Measurements from ENCODE around the gene CCNH. TPM values are rescaled to one million over a fixed set of nuclear protein-coding genes. Genes with fewer than 3 reads are reported as not detected.

Gene CCNH
- total RNA-seq, 8 experiments from 2014 or later: 45.5 to 103 (median 74.3) TPM

DNA sequence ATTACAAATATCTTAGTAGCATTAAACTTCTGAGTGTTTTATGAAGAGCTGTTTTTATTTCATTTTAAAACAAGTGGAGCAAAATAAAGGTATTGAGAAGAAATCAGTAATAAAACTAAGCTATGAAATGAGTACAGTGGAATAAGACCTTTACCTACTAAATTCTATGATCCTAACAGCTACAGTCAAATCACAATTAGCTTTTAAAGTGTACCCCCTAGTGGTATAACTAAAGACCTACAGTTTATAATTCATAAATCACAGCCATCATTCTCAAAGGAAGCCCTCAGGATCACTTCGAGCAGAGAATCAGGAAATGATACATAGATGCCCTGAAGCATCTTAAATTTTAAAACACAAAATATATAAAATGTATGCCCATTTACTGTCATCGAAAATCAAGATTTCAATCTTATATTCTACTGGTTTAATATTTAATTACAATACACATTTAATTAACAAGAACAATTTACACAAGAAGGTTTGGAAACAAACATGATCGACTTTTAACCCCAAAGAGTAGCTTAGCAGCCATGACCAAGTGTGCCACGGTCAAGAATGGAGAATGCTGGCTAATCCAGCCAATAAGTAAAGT, 12.3 kb downstream of the CCNH start:
- peak in 3 of 8 experiments; percentile 58 to 77 (median 62) for ATAC-seq (replicated peaks in 6 of 8)
- no peak overlapping the region for H3K27ac ChIP-seq
- 6 to 96% (median 90%) methylated on average over 2 to 4 of the region's 4 CpGs for WGBS, 10 experiments
- no peak overlapping the region for H3K4me3 ChIP-seq
- no peaks in the 10 kb centered on the region for H3K4me1 ChIP-seq (replicated peaks in 1 of 2)
- in situ Hi-C loops (cut with MboI; ENCODE audit: low pct_unique_long_range_greater_than_20kb in 2 of 9, low sequenced_read_pairs in 9 of 9, unreplicated experiment in 9 of 9): loop anchor here in 5 of 9 experiments (25.0 kb wide), 2 partner anchors 1287 to 1312 kb away; no protein-coding TSS in a partner anchor

DNA sequence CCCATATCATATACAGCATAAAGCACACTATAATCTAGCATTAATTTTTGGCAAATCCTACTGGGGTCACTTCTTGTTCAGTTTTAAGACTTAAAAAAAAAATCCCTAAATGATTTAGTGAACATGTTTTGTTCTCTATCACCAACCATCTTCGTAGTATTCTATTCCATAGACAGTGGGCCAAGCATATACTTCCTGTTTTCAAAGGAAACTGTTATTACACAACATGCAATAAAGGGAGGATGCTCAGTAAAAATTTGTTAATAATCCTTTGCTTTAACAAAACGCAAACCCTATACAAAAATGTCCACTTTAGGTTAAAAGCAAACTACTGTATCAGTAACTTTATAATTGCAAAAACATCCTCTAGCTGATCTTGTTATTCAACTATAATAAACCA, 13.0 kb downstream of the CCNH start:
- no peak for ATAC-seq (replicated peaks in 6 of 8)
- H3K4me3 ChIP-seq: no peak overlapping the region
- WGBS, 10 experiments: 50 to 100% (median 93%) methylated on average over 1 to 2 of the region's 2 CpGs
- no peaks in the 10 kb centered on the region for H3K4me1 ChIP-seq (replicated peaks in 1 of 2)
- in situ Hi-C loops (cut with MboI; ENCODE audit: low pct_unique_long_range_greater_than_20kb in 2 of 9, low sequenced_read_pairs in 9 of 9, unreplicated experiment in 9 of 9): loop anchor here in 5 of 9 experiments (25.0 kb wide), 2 partner anchors 1288 to 1313 kb away; no protein-coding TSS in a partner anchor
- no peak overlapping the region for H3K27ac ChIP-seq

DNA sequence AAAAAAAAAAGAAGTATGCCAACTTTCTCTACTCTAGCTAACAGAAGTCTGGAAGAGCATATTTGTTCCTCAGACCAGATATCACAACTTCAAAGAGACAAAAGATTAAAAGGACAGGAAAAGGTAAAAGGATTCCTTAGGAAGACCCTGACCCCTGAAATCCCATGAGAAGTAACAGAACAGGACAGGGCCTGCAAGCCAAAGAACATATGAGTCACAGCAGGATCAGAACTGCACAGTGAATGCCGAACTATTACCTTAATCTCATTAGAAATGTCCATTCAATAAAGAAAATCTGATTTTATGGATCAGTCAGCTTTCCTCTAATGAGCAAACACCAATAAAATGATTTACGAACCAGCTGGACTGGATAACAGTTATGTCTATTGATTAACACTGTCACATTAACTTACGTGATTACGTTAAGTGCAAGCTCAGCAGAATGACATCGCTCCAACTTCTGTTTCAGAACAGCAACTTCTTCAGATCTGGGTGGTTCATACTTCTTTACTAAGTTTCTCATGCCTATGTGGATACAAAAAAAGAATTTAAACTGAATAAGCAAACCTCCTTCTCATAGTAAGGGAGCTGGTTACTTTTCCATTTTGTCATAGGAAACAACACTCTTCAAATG, 13.6 kb downstream of the CCNH start:
- Histone ChIP-seq H3K27ac (no peak overlapping the region), H3K4me1 (replicated peaks in 1 of 2) (no peaks in the 10 kb centered on the region), H3K4me3 (no peak overlapping the region)
- in situ Hi-C loops (cut with MboI; ENCODE audit: low pct_unique_long_range_greater_than_20kb in 2 of 9, low sequenced_read_pairs in 9 of 9, unreplicated experiment in 9 of 9): no loop called here
- ATAC-seq (replicated peaks in 6 of 8): no peak
- WGBS, 10 experiments: 85 to 100% (median 97%) methylated on average over 1 to 5 of the region's 5 CpGs; no CpG with 5 or more reads in 1 of the 10 experiments

DNA sequence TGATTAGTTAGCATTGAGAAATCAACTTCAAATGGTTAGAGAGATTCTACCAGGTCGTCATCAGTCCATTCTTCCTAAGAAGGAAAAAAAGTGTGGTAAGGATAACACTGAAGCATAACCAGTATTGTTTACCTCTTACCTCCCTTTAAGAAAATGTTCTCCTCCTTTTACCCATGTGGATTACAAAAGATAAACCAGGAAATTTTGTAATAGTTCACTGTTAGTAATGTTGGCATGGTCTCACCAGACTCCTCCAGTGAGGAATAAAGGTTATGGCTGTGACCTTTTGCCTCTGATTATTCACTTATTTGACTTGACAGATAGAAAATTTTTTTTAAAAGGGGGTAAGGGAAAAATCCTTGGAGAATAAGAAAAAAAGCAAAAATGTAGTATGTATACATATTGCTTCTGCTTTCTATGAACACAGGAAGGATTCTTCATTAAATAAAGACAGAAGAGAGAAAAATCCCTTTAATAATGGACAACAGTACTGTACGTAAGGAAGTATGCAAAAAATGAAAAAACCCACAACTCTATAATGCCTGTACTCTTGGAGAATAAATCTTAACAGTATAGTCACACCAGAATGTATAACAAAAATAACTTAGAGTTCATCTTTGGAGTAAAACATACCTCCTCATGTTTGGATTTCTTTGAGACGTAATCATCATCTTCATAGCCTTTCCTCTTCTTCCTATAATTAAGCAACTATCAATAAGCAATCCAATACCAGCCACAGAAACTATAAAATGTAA, 18.1 kb downstream of the CCNH start:
- Histone ChIP-seq H3K4me1 (replicated peaks in 1 of 2) (no peaks in the 10 kb centered on the region), H3K4me3 (no peak overlapping the region), H3K27ac (no peak overlapping the region)
- 58 to 95% (median 90%) methylated on average over 1 to 3 of the region's 3 CpGs for WGBS, 10 experiments
- in situ Hi-C loops (cut with MboI; ENCODE audit: low pct_unique_long_range_greater_than_20kb in 2 of 9, low sequenced_read_pairs in 9 of 9, unreplicated experiment in 9 of 9): no loop called here
- no peak for ATAC-seq (replicated peaks in 6 of 8)

DNA sequence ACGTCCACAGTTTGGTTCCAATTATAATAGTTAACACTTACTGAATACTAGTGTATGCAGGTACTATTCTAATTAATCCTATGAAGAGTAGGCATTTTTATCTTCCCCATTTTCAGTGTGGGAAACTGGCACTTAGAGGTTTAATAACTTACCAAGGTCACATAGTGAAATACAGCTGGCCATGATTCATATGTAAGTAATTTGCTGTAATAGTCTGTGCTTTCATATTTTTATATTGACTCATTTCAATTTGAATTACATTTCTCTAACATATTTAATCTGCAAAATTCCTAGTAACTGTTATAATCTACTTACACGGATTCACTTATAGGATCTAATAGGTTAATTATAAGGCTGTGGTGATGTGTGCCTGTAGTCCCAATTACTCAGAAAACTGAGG, 19.4 kb downstream of the CCNH start:
- in situ Hi-C loops (cut with MboI; ENCODE audit: low pct_unique_long_range_greater_than_20kb in 2 of 9, low sequenced_read_pairs in 9 of 9, unreplicated experiment in 9 of 9): no loop called here
- 0 to 100% (median 92%) methylated on average over 1 to 2 of the region's 2 CpGs; no CpG with 5 or more reads in 1 of the 10 experiments for WGBS, 10 experiments

DNA sequence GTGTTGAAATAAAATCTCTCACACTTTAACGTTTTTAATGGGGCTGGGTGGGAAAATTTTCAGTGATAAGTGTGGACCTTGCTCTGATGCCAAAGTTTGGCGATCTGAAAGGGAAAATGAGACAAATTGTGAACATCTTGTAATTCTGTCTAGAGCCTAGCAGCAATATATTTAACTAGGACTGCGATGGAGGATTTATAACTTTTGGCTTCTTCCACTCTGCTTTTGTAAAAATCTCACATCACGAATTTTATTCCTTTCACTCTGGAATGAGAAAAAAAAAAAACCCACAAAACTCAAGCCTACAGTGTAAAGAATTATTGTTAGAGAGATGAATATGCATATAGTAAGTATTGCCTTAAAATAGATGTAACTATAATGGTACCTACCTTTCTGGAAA, 19.9 kb downstream of the CCNH start:
- no peak overlapping the region for H3K27ac ChIP-seq
- no peak overlapping the region for H3K4me3 ChIP-seq
- no peak for ATAC-seq (replicated peaks in 6 of 8)
- no peaks in the 10 kb centered on the region for H3K4me1 ChIP-seq (replicated peaks in 1 of 2)
- WGBS, 10 experiments: 7 to 100% (median 89%) methylated on average over 1 to 4 of the region's 4 CpGs
- in situ Hi-C loops (cut with MboI; ENCODE audit: low pct_unique_long_range_greater_than_20kb in 2 of 9, low sequenced_read_pairs in 9 of 9, unreplicated experiment in 9 of 9): no loop called here

More for the DNA sequence above, 19.4 kb downstream of the CCNH start:
- no peak overlapping the region for H3K4me3 ChIP-seq
- H3K27ac ChIP-seq: no peak overlapping the region
- no peaks in the 10 kb centered on the region for H3K4me1 ChIP-seq (replicated peaks in 1 of 2)
- ATAC-seq (replicated peaks in 6 of 8): peak in 3 of 8 experiments; percentile 37 to 64 (median 57)

DNA sequence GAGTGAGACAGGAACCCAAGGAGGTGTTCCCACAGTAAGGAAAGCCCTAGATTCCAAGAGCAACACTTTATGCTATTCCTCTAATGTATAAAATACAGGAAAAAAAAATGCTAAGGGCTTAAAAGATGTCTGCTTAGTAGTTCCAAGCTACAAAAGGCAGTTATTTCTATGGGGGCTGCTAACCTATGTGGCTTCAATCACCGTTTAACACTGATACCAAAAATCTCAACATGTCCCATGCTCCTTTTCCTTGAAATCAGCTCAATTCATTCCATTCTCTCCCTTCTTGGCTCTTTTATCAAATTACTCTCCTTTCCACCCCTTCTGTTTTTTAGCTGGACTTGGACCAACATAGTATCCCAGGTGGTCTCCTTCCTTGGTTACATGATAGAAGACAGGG, 20.6 kb downstream of the CCNH start:
- Histone ChIP-seq H3K4me3 (no peak overlapping the region), H3K4me1 (replicated peaks in 1 of 2) (no peaks in the 10 kb centered on the region), H3K27ac (no peak overlapping the region)
- in situ Hi-C loops (cut with MboI; ENCODE audit: low pct_unique_long_range_greater_than_20kb in 2 of 9, low sequenced_read_pairs in 9 of 9, unreplicated experiment in 9 of 9): no loop called here
- no peak for ATAC-seq (replicated peaks in 6 of 8)
- WGBS, 10 experiments: 80 to 100% (median 87%) methylated on average over 1 of the region's 1 CpG; no CpG with 5 or more reads in 4 of the 10 experiments

DNA sequence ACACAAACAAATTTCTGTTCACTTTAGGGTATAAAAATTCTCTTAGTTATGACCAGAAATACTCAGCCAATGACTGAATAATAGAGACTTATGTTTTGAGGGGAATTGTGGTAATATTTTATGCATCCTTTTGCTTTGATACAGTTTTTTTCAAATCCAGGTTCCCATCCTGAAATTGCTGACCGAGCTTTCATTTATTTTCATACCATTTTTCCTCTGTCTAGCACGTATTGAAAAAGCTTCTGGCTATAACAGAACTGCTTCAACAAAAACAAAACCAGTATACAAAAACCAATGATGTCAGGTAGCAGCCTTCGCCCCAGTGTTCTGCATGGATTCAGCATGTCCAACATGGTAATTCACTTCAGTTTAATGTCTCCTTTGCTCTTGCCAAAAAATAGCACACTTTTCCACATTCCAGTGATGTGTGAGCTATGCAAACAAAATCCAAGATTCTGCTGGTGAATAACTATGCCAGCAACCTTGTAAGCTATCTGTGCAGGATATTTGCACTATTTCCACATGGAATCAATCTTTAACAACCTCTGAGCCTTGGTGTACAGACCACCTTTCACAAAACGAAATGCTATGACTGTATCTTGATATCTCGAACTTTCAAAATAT, 22.0 kb downstream of the CCNH start:
- Histone ChIP-seq H3K27ac (no peak overlapping the region), H3K4me3 (no peak overlapping the region), H3K4me1 (replicated peaks in 1 of 2) (no peaks in the 10 kb centered on the region)
- 73 to 100% (median 91%) methylated on average over 1 to 5 of the region's 5 CpGs for WGBS, 10 experiments
- in situ Hi-C loops (cut with MboI; ENCODE audit: low pct_unique_long_range_greater_than_20kb in 2 of 9, low sequenced_read_pairs in 9 of 9, unreplicated experiment in 9 of 9): no loop called here
- no peak for ATAC-seq (replicated peaks in 6 of 8)

DNA sequence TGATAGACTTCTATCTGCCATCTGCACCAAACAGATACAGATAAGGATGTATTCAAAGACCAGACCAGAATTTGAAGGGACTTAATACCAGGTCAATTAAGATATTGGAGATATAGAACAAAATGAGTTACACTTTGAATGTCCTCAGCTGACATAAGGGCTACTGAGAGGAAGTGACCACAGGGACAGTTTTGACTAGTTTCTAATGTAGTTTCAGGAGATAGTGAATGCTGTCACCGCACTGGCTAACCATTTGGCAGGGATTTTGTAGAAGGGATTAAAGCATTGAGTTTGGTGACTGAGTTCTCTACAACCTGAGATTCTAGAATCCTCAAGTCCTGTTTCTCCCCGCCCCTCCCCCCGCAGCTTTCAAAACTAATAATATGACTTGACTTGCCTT, 22.7 kb downstream of the CCNH start:
- Histone ChIP-seq H3K4me3 (no peak overlapping the region), H3K27ac (no peak overlapping the region), H3K4me1 (replicated peaks in 1 of 2) (no peaks in the 10 kb centered on the region)
- WGBS, 10 experiments: 85 to 100% (median 100%) methylated on average over 1 to 3 of the region's 3 CpGs; no CpG with 5 or more reads in 3 of the 10 experiments
- ATAC-seq (replicated peaks in 6 of 8): no peak
- in situ Hi-C loops (cut with MboI; ENCODE audit: low pct_unique_long_range_greater_than_20kb in 2 of 9, low sequenced_read_pairs in 9 of 9, unreplicated experiment in 9 of 9): no loop called here

DNA sequence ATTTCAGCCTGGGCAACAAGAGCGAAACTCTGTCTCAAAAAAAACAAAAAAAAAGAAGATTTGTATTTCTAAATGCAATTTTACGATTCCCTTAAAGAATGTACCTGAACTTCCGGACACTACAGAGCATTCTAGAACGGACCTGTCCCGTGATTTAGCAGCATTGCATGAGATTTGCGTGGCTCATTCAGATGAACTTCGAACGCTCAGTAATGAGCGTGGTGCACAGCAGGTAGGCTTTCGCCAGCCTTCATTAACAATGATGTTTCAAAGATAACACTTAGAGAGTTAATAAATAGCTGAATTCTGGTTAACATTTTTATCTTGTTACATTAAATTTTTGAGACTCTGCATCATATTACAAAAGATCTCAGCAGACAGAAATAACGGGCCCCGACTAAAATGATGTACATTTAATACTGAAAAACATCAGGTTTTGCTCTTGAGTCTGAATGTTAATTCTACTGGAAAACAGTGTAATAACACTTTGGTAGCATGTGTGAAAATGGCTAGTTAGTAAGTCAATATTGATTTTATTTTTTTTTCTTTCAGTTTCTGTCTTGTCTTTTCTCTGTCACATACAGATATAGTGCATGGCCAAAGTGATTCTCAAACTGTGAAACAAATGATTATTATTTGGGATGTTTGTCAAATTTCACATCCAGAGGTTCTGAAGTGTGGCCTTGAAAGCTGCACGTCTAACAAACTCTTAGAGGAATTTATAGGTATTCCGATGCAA, 23.3 kb downstream of the CCNH start:
- Histone ChIP-seq H3K4me1 (replicated peaks in 1 of 2) (no peaks in the 10 kb centered on the region), H3K27ac (no peak overlapping the region), H3K4me3 (no peak overlapping the region)
- WGBS, 10 experiments: 80 to 100% (median 96%) methylated on average over 1 to 14 of the region's 14 CpGs
- no peak for ATAC-seq (replicated peaks in 6 of 8)
- in situ Hi-C loops (cut with MboI; ENCODE audit: low pct_unique_long_range_greater_than_20kb in 2 of 9, low sequenced_read_pairs in 9 of 9, unreplicated experiment in 9 of 9): no loop called here

DNA sequence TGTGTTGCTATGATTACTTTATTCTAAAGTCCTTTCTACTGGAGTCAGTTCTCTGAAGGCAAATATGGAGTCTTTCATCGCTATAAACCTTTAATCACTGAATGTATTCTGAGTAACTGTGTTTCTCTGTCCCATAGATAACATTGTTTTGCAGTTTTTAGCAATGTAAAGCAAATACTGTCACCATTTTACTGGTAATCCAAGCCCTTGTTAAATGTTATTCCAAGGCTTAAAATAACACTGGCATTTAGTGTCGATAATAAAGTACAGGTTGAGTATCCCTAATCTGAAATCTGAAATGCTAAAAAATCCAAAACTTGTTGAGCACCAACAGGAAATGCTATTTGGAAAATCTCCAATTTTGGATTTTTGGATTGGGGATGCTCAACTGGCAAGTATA, 24.6 kb downstream of the CCNH start:
- 91 to 100% (median 100%) methylated on average over 1 to 2 of the region's 2 CpGs; no CpG with 5 or more reads in 1 of the 10 experiments for WGBS, 10 experiments
- Histone ChIP-seq H3K4me3 (no peak overlapping the region), H3K4me1 (replicated peaks in 1 of 2) (no peaks in the 10 kb centered on the region), H3K27ac (no peak overlapping the region)
- in situ Hi-C loops (cut with MboI; ENCODE audit: low pct_unique_long_range_greater_than_20kb in 2 of 9, low sequenced_read_pairs in 9 of 9, unreplicated experiment in 9 of 9): no loop called here
- ATAC-seq (replicated peaks in 6 of 8): no peak

DNA sequence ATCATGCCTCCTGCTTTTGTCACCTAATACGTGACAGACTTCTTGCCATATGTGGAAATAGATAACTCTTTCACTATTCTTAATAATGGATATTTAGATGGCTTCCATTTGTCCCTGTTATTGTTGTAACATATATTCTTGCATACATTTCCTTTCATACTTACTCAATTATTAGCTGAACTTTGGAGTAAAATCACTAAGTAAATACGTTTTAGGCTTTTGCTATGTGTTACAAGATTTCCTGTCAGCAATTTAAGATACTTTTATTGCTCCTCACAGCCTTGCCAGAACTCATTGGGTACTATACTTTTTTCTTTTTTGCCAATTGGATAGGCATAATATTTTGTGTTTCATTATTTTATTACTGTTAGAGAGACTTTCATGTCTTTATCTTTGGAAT, 26.9 kb downstream of the CCNH start:
- no peaks in the 10 kb centered on the region for H3K4me1 ChIP-seq (replicated peaks in 1 of 2)
- no peak overlapping the region for H3K4me3 ChIP-seq
- 68 to 100% (median 92%) methylated on average over 1 to 2 of the region's 2 CpGs; no CpG with 5 or more reads in 1 of the 10 experiments for WGBS, 10 experiments
- in situ Hi-C loops (cut with MboI; ENCODE audit: low pct_unique_long_range_greater_than_20kb in 2 of 9, low sequenced_read_pairs in 9 of 9, unreplicated experiment in 9 of 9): no loop called here
- no peak overlapping the region for H3K27ac ChIP-seq
- ATAC-seq (replicated peaks in 6 of 8): no peak

Data from motor neuron (in vitro differentiated cells).